Non-pigmented ciliary epithelial cell (primary cell): ENCODE results near the gene MIA3.
"Not testable (repeated sequence)": the region's sequence is repeated elsewhere in the genome, so short reads cannot be mapped to it uniquely, and the experiment has no call there.

Source experiments
- DNase-seq: peaks from one replicate; pipeline ENCODE4 v3.0.0-alpha.2; 2010; ENCODE audit warnings: low read depth

The MIA3 gene, protein sequence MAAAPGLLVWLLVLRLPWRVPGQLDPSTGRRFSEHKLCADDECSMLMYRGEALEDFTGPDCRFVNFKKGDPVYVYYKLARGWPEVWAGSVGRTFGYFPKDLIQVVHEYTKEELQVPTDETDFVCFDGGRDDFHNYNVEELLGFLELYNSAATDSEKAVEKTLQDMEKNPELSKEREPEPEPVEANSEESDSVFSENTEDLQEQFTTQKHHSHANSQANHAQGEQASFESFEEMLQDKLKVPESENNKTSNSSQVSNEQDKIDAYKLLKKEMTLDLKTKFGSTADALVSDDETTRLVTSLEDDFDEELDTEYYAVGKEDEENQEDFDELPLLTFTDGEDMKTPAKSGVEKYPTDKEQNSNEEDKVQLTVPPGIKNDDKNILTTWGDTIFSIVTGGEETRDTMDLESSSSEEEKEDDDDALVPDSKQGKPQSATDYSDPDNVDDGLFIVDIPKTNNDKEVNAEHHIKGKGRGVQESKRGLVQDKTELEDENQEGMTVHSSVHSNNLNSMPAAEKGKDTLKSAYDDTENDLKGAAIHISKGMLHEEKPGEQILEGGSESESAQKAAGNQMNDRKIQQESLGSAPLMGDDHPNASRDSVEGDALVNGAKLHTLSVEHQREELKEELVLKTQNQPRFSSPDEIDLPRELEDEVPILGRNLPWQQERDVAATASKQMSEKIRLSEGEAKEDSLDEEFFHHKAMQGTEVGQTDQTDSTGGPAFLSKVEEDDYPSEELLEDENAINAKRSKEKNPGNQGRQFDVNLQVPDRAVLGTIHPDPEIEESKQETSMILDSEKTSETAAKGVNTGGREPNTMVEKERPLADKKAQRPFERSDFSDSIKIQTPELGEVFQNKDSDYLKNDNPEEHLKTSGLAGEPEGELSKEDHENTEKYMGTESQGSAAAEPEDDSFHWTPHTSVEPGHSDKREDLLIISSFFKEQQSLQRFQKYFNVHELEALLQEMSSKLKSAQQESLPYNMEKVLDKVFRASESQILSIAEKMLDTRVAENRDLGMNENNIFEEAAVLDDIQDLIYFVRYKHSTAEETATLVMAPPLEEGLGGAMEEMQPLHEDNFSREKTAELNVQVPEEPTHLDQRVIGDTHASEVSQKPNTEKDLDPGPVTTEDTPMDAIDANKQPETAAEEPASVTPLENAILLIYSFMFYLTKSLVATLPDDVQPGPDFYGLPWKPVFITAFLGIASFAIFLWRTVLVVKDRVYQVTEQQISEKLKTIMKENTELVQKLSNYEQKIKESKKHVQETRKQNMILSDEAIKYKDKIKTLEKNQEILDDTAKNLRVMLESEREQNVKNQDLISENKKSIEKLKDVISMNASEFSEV (N-terminal part only)

DNA sequence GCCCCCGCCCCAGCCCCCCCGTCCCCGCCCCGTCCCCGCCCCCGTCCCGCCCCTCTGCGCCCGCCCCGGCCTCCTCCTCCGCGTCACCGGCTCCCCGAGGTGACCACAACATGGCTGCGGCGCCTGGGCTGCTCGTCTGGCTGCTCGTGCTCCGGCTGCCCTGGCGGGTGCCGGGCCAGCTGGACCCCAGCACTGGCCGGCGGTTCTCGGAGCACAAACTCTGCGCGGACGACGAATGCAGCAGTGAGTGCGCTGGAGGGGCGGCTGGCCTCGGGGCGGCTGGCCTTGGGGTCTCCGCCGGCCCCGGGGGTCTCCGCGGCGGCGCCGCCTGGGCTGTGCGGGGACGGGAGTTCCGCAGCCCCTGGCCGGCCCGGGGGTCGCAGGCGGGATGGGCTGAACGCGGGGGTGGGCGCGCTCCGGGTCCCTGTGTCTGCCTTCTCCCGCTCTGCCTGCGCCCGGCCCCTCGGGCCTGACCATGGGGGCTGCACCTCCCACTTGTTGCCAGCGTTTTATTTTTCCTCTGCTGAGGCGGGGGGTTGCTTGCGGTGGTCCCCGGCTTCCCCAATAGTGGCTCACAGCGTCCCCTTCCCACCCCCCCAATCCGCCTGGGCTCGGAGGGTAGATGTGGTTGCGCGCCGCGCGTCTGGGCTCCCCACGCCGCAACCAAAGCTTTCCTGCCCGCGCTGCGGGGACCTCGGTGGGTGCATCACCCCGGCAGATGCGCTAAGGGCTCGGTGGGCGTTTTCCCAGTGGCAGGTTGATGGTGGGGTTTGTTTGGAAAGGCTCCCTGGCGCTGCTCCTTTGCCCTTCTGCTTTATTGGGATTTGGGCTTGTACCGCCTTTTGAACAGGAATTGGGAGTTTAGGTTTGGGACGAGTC is at the start of gene MIA3:
TSS of gene MIA3 (plus strand) at position 97 of the 879 bp plus-strand sequence. CDS start at position 111, 14 bp downstream.
- no peak for DNase-seq

DNA sequence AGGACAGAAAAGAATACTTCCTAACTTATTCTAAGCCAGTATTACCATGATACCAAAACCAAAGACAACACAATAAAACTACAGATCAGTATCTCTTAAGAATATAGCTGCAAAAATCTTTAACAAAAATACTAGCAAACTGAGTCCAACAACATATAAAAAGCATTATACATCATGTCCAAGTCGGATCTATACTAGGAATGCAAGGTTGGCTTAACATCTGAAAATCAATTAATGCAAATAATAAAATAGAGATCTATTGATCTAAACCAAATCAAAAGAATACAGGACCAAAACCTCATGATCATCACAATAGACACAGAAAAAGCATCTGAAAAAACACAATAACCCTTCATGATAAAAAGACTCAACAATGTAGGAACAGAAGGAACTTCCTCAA is 47.1 kb upstream of the MIA3 start:
- DNase-seq = no peak

DNA sequence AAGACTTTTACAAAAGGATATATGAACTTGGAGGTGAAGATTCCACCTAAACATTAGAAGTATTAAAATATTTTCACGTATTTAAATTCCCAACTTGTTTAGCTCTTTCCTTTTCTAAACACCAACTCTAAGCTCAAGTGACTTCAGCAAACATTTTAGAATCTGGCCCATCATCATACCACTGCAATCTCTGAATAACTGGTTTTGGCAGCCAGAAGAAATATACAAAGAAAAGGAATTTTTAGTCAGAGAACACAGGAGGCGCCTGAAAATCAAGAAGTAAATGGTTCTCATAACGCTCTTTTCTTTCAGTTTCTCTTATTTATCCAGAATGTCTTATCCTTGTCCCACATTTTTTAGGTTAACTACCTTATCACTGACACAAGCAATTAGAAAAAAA is 38.6 kb upstream of the MIA3 start:
- no peak for DNase-seq

DNA sequence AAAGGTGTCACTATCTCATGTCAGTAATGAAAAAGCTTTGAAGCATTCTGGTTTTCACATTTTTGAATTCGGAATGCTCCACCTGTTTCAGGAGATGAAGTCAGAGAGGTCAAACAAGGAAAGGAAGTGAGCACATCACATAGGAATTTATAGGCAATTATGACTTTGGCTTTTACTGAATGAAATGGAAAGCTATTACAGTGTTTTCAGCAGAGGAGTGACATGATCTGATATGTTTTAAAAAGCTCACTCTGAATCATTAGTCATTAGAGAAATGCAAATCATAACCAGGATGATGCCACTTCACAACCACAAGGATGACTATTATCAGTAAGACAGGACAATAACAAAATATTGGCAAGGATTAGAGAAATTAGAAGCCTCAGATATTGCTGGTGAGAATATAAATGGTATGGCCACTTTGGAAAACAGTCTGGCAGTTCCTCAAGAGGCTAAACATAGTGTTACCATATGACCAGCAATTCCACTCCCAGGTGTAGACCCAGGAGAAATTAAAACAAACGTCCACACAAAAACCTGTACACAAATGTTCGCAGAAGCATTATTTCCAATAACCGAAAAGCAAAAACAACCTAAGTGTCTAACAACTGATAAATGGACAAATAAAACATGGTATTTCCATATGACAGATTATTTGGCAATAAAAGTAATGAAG is 35.7 kb upstream of the MIA3 start:
- DNase-seq = no peak

DNA sequence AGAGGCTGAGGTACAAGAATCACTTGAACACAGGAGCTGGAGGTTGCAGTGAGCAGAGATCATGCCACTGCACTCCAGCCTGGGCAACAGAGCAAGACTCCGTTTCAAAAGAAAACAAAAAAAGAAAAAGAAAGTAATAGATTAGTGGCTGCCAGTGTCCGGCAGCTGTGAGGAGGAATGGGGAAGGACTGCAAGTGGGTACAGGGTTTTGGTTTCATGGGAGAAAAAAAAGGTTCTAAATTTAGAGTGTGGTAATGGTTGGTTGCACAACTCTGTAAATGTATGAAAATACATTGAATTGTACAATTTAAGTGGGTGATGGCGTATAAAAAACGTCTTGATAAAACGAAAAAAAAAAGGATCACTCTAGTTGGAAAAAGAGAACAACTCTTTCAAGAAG is 34.8 kb upstream of the MIA3 start:
- DNase-seq = no peak

DNA sequence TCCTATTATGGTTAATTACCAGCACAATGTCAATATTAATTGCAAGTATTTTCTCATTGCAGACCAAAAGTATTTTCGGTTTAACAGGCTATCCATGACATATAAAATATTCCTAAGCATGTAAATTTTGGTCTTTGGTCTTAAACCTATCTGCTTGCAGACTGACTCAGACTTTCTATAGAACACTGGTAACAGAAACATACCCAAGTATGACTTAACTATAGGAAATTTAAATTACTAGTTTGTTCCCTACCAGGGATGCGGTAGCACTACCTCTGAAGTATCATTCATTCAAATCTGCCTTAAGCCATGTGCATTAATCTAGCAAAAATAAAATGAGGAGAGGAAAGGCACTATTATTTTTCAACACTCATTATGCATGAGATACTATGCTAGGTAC is 31.1 kb upstream of the MIA3 start:
- no peak for DNase-seq

DNA sequence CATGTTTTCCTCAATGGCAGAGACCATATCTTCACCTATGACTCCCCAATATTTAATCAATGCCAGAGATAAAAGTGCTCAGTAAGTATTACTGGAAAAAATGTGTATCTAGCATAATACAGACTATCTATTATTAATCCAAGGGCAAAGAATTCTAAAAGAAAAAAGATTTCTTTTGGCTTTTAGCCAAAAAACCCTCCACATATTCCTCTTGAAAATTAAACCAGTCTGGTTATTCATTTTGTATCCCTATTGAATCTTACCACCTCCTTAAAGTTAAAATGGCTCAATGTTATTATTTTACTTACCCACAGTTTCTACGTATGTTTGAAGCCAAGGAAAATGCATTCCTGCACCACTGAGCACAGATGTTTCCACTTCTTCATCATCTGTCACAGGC is 29.8 kb upstream of the MIA3 start:
- DNase-seq = no peak

DNA sequence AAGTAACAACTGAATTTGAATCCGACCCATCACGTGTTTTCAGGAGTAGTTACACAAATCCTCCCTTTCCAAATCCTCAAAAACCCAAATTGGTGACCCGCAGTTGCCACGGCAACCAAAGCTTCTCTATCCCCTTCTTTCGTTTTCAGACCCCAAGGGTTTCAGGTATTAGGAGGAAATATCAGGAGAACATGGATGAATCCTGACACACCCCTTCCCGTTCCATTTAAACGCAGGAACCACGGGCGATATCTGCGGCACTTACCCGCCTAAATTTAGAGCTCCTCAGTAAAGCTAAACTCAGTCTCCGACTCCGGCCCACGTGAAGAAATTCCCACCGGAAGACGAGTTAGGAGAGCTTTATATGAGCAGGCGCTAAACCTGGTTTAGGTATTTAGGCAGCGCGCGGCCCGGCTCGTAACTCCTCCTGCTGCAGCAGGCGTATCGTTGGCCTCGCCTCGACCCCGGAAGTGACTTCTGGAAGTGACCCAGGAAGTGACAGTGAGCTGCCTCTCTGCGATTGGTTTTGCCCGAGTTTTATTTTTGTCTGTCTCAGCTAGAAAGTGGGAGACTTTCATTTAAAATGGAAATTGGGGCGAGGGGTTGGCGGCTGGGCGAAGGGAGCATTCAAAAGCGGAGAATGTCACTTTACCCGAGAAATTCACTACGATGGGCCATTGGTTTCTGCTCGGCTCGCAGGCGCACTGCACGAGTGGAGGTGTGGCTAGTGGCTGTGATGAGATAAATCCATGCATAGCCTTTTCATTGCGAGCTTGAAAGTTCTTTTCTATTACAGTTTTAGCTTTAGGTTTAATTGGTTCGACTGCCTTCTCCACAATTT is 28.2 kb upstream of the MIA3 start, which contains the start of gene TAF1A:
TSS of gene TAF1A (minus strand) at position 472 of the 841 bp plus-strand sequence.
- no peak for DNase-seq

DNA sequence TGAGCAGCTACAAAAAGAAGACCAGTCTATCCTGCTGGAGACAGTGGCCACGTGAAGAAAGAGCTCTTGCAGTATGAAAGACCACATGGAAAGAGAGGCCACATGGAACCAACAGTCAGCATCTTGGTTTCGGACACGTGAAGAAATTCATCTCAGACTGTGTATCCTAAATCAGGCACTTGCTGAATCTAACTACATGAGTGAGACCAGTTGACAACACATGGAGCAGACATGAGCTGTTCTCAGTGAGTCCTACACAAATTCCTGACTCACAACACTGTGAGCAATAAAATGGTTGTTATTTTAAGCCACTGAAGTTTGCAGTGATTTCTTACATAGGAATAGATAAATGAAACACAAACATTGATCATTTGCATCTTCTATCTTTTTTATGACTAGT is 25.7 kb upstream of the MIA3 start:
- no peak for DNase-seq

DNA sequence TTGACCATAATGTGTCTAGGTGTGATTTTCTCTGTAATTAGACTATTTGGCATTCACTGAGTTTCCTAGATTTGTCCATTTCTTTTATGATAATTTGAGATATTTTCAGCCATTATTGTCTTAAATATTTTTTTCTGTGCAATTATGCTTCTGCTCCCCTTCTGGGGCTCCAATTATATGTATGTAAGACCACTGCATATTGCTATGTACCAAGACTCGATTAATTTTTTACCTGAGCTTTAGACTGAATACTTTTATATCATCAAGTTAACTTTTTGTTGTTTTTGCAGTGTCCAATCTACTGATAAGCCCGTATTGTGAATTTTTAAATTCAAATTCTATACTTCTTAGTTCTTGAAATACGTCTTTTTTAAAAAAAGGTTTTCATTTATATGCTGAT is 23.1 kb upstream of the MIA3 start:
- DNase-seq = no peak

DNA sequence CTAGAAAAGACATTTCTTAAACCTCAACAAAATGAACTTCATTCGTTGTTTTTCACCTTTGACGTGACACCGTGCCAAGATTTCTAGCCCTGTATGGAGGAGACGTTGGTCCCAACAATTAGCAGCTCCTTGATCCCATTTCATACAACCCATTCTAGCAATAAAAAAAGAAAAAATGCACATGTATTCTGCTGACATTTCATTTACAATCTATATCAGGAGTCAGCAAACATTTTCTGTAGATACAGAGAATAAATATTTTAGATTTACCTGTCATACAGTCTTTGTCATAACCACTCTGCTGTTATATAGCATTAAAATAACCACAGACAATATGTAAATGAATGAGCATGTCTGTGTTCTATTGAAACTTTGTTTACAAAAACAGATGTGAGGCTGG is 21.2 kb upstream of the MIA3 start:
- DNase-seq = no peak

DNA sequence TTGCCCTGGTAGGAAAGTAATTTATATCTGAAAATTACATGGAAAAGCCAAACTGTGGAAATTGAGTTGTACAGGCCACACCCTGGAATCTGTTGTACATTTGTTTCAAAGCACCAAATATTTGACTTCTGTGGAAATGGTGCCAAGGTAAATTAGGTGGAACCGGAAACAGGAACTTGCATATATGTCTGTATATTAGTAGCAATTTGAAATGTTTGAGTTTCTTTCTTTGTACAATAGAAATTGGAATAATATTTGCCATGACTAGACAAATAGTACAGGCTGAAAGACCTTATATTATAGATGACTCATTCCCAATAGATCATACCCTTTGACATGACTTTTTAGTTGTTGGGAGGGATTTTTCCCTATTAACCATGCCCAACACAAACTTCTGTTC is 17.6 kb upstream of the MIA3 start:
- DNase-seq = no peak

DNA sequence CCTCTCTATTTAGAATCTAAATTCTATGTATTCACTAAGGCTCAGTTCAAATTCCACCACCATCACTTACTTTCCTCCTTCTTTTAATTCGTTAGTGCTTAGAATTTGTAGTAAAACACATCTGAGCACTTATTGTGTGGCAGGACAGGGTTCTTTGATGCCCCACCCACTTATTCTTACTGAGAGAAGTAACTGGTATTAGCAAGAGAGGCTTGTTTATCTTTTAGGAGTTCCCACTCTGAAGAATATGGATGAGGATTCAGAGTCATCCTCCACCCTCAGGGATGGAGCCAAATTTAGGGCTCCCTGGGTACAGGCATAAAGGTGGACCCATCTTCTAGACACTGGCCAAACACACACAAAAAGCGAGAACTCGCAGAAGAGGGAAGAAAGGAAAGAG is 16.6 kb upstream of the MIA3 start:
- no peak for DNase-seq

DNA sequence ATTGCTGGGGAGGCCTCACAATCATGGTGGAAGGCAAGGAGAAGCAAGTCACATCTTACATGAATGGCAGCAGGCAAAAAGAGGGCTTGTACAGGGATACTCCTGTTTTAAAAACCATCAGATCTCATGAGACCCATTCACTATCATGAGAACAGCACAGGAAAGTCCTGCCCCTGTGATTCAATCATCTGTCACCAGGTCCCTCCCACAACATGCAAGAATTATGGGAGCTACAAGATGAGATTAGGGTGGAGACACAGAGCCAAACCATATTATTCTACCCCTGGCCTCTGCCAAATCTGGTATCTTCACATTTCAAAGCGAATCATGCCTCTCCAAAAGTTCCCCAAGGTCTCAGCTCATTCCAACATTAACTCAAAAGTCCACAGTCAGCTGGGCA is 11.1 kb upstream of the MIA3 start:
- no peak for DNase-seq

DNA sequence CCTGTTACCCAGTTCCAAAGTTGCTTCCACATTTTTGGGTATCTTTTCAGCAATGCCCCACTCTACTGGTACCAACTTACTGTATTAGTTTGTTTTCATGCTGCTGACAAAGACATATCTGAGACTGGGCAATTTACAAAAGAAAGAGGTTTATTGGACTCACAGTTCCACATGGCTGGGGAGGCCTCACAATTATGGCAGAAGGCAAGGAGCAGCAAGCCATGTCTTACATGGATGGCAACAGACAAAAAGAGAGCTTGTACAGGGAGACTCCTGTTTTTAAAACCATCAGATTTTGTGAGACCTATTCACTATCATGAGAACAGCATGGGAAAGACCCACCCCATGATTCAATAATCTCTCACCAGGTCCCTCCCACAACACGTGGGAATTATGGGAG is 8.8 kb upstream of the MIA3 start:
- not testable (repeated sequence) for DNase-seq

DNA sequence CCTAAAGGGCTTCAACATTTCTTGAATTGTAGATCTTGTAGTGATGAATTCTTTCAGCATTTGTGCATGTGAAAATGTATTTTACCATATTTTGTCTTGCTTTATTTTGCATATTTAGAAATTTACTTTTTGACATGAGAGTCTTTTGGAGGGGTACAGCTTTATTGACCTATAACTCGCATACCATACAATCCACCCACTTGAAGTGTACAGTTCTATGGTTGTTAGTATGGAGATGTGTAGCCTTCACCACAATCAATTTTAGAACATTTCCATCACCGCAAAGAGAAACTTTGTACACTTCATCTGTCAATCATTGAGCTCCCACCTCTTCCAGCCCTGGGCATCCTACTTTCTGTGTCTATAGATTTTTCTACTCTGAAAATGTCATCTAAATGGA is 7.2 kb upstream of the MIA3 start:
- no peak for DNase-seq

DNA sequence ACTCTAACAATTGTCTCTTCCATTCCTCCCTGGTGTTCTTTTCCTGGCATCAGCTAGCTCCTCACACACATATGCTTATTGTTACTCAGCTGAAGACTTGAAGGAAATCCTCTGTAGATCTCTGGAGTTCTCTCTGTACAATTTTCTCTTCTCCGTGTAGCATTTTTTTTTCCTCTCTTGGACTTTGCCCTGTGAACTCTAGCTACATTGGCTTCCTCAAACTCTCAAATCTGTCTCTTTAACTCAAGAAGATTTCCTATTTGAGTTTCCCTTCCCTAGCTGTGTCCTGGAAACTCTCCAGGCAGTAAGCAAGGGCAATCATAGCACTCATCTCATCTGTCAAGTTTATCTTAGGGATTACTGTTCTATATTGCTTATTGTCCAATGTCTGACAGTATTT is 4.3 kb upstream of the MIA3 start:
- DNase-seq = no peak

DNA sequence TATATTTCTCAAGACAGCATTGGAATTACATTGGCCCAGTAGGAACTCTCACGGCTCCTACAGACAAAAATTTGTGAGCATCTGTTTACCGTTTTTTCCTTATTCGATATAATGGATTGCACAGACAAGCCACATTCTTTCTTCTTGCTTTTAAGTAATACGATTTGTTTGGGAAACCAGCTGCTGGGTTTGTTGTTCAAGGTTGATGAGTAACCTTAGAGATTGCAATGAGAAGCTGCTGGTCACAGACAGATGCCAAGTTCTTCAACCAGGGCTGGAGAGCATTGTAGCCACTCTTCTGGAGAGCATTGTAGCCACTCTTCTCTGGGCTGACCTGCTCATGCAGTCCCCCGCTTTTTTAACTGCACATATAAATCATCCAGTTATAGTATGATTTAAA is 1.4 kb upstream of the MIA3 start:
- DNase-seq = no peak

DNA sequence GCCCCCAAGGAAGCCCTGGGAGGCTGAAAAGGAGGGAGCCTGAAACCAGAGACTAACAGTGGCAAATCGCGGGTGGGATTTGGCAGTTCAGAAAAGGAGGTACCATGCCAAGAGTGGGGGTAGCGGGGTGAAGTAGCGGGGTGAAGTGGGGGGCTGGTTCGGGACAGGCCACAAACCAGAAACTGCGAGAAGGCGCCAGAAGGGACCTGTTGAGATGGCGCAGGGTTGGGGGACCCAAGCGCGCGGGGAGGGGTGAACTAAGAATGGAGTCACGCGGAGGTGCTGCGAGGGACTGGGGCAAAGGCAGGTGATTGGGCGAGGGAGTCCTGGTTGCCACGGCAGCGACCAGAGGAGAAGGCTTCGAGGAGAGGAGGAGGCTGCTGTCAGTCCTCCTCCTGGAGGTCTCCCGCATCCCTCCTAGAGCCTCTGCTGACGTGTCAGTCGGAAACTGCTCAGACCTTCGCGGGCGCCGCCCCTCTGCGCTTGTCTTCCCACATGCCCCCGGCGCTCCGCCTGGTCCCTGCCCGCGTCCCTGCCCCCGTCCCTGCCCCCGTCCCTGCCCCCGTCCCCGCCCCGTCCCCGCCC is 438 bp upstream of the MIA3 start:
- peak; percentile 95 for DNase-seq
